ENCODE measurements around the gene PGM2L1.

GRCh38 chr11:74330075-74330858 lies 68.0 kb downstream of the PGM2L1 start:
- no peak for TF ChIP-seq CTCF (IDR thresholded peaks at IDR 0.05)
- TF ChIP-seq POLR2A (IDR thresholded peaks at IDR 0.05): no peak
